HCT116 (cell line): ENCODE results near the gene DGCR6L.

Experiments
- CEBPB ChIP-seq: IDR thresholded peaks from 2 replicates; pipeline ENCODE4 v1.6.1; 2012; ENCODE audit warnings: low read depth
- CTCF ChIP-seq, 3 experiments: fragments of 200-600 bp in 1 of 3; sonication (generic) in 1 of 3; IDR thresholded peaks in 2 of 3; conservative IDR thresholded peaks in 1 of 3; 2 replicates each; pipeline ENCODE4 v1.5.1; 2012 to 2017; ENCODE audit warnings: low read depth in 2 of 3, low read length in 2 of 3, antibody characterized with exemption in 1 of 3, borderline replicate concordance in 1 of 3, control low read depth in 1 of 3, mild to moderate bottlenecking in 1 of 3, mixed read lengths in 1 of 3, mixed run types in 1 of 3, moderate library complexity in 1 of 3; ENCODE audit not compliant: insufficient read depth in 1 of 3
- EZH2 ChIP-seq: fragments of 200-600 bp; sonication (generic); IDR thresholded peaks from 2 replicates; pipeline ENCODE4 v1.6.1; 2017; ENCODE audit warnings: antibody characterized with exemption, mixed run types
- POLR2A ChIP-seq: IDR thresholded peaks from 2 replicates; pipeline ENCODE4 v1.7.0; 2011; ENCODE audit warnings: borderline replicate concordance; ENCODE audit not compliant: insufficient read depth, insufficient read length; ENCODE audit errors: extremely low read depth
- TF ChIP-seq, protein P1 (sequence below): IDR thresholded peaks from 2 replicates; pipeline ENCODE4 v1.6.1; 2012

DNA sequence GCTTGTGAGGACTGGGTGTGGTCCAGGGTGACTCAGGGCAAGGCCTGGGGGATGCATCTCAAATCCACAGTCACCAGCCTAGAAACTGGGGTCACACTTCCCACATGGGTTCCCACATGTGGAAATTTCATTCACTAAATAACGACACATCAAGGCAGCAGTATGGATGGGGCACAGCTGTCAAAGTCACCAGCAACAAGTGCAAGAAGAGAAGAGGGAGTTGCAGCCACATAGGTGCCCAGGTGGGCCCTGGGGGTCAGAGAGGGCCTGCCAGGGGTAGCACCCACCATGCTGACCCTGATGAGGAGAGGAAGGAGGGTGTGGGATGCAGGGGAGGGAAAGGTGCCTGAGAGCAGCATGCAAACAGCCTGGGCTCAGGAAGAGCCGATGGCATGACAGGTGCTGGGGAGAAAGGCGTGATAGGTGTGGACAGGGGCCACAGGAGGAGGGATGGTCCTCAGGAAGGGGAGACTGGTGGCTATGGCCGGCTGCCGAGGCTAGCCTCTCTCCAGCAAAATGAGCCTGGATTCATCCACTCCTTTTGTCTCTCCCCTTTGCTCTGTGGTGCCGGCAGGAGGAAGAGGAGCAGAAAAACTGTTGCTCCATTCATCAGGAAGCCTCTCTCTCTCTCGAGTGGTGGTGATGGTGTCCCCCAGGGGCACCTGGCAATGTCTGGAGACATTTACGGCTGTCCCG lies 22.3 kb downstream of the DGCR6L start:
- TF ChIP-seq EZH2 (no peak), CTCF (IDR thresholded peaks at IDR 0.05 in 2 of 3, conservative IDR thresholded peaks at IDR 0.05 in 1 of 3; ENCODE audit: borderline replicate concordance in 1 of 3, insufficient read depth in 1 of 3, low read depth in 2 of 3, low read length in 2 of 3) (no peak), POLR2A (no peak), CEBPB (no peak)
- TF ChIP-seq, protein P1, sequence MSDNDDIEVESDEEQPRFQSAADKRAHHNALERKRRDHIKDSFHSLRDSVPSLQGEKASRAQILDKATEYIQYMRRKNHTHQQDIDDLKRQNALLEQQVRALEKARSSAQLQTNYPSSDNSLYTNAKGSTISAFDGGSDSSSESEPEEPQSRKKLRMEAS = no peak
